SK-N-SH treated with all-trans-retinoic acid at 6 μM for 48 hours (cell line): ENCODE measurements around the gene SERPINE2.

ENCODE experiments used
- ARNTL ChIP-seq: fragments of 450-650 bp; formaldehyde crosslinking; IDR thresholded peaks from 2 replicates; pipeline ENCODE4 v1.5.0; 2020; ENCODE audit warnings: low read depth, mild to moderate bottlenecking, moderate library complexity, borderline replicate concordance
- BACH2 ChIP-seq: fragments of 250-450 bp; sonication (Bioruptor Pico); IDR thresholded peaks from 2 replicates; pipeline ENCODE4 v1.9.0; 2021; ENCODE audit warnings: mild to moderate bottlenecking, borderline replicate concordance
- CSDC2 ChIP-seq: fragments of 250-450 bp; sonication (Bioruptor Pico); IDR thresholded peaks from 2 replicates; pipeline ENCODE4 v1.5.0; 2020; ENCODE audit warnings: mild to moderate bottlenecking, moderate library complexity
- GLIS3 ChIP-seq: fragments of 250-450 bp; sonication (Bioruptor Pico); IDR thresholded peaks from 2 replicates; pipeline ENCODE4 v1.5.0; 2020; ENCODE audit warnings: mild to moderate bottlenecking, moderate library complexity
- ISL1 ChIP-seq: fragments of 250-450 bp; sonication (Bioruptor Pico); IDR thresholded peaks from 2 replicates; pipeline ENCODE4 v2.1.2; 2022; ENCODE audit warnings: mild to moderate bottlenecking, moderate library complexity
- OSR1 ChIP-seq: fragments of 250-450 bp; sonication (Bioruptor Pico); IDR thresholded peaks from 2 replicates; pipeline ENCODE4 v1.8.0; 2022; ENCODE audit warnings: moderate library complexity, mild to moderate bottlenecking, inconsistent platforms
- RARB ChIP-seq: fragments of 250-450 bp; sonication (Bioruptor Pico); IDR thresholded peaks from 2 replicates; pipeline ENCODE4 v1.8.0; 2021; ENCODE audit warnings: mild to moderate bottlenecking, moderate library complexity
- TCF4 ChIP-seq: fragments of 250-450 bp; sonication (Bioruptor Pico); IDR thresholded peaks from 2 replicates; pipeline ENCODE4 v1.8.0; 2021; ENCODE audit warnings: mild to moderate bottlenecking, moderate library complexity, borderline replicate concordance
- TOX ChIP-seq: fragments of 250-450 bp; sonication (Bioruptor Pico); IDR thresholded peaks from 2 replicates; pipeline ENCODE4 v1.8.0; 2021; ENCODE audit warnings: mild to moderate bottlenecking, moderate library complexity, borderline replicate concordance
- ZFP3 ChIP-seq: fragments of 250-450 bp; sonication (Bioruptor Pico); IDR thresholded peaks from 2 replicates; pipeline ENCODE4 v1.5.0; 2020; ENCODE audit warnings: mild to moderate bottlenecking, moderate library complexity
- ZNF70 ChIP-seq: fragments of 450-650 bp; formaldehyde crosslinking; IDR thresholded peaks from 2 replicates; pipeline ENCODE4 v1.5.0; 2020; ENCODE audit warnings: mild to moderate bottlenecking, moderate library complexity
- TF ChIP-seq, protein P1 (sequence below): fragments of 250-450 bp; sonication (Bioruptor Pico); IDR thresholded peaks from 2 replicates; pipeline ENCODE4 v1.5.1; 2020; ENCODE audit warnings: low read depth, mild to moderate bottlenecking, moderate library complexity
- TF ChIP-seq, protein P2 (sequence below): fragments of 250-450 bp; sonication (Bioruptor Pico); IDR thresholded peaks from 2 replicates; pipeline ENCODE4 v1.8.0; 2020; ENCODE audit warnings: mild to moderate bottlenecking, moderate library complexity, borderline replicate concordance
- TF ChIP-seq, protein P3 (sequence below): fragments of 250-450 bp; sonication (Bioruptor Pico); IDR thresholded peaks from 2 replicates; pipeline ENCODE4 v1.5.1; 2021; ENCODE audit warnings: mild to moderate bottlenecking, moderate library complexity

DNA sequence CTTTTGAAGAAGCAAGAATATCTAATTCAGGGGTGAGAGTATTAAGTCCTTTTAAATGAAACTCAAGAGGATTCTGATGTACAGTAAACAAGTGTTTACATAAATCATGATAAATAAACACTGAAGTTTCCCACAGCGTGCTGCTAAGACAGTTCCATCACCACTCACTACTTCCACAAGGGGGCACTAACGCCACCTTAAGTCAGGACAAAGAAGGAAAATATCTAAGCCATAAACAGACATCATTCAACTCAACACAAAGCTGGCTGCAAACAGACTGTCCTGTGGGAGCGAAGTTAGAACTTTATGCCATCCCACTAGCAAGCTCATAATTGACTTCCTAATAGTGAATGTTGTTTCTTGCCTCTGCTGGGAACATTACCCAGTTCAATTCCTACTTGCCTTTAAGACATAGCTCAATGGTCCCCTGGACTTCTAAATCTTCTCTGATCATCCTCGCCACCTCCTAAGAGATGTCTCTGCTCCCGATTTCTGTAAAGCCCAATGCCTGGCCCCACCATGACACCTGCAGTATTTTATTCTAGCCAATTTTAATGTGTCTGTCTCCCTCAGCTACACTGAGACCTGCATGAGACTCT, 45.4 kb downstream of the SERPINE2 start:
- no peak for TF ChIP-seq ZFP3 (CRISPR knock-in tag)
- TF ChIP-seq RARB = no peak
- no peak for TF ChIP-seq ISL1
- no peak for TF ChIP-seq ARNTL
- no peak for TF ChIP-seq BACH2 (CRISPR knock-in tag)
- TF ChIP-seq TCF4 (CRISPR knock-in tag) = no peak
- TF ChIP-seq ZNF70 = no peak
- TF ChIP-seq OSR1 = no peak
- no peak for TF ChIP-seq GLIS3
- TF ChIP-seq, protein P1, sequence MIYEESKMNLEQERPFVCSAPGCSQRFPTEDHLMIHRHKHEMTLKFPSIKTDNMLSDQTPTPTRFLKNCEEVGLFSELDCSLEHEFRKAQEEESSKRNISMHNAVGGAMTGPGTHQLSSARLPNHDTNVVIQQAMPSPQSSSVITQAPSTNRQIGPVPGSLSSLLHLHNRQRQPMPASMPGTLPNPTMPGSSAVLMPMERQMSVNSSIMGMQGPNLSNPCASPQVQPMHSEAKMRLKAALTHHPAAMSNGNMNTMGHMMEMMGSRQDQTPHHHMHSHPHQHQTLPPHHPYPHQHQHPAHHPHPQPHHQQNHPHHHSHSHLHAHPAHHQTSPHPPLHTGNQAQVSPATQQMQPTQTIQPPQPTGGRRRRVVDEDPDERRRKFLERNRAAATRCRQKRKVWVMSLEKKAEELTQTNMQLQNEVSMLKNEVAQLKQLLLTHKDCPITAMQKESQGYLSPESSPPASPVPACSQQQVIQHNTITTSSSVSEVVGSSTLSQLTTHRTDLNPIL (CRISPR knock-in tag) = no peak
- TF ChIP-seq TOX (CRISPR knock-in tag) = no peak
- no peak for TF ChIP-seq CSDC2 (CRISPR knock-in tag)
- TF ChIP-seq, protein P2, sequence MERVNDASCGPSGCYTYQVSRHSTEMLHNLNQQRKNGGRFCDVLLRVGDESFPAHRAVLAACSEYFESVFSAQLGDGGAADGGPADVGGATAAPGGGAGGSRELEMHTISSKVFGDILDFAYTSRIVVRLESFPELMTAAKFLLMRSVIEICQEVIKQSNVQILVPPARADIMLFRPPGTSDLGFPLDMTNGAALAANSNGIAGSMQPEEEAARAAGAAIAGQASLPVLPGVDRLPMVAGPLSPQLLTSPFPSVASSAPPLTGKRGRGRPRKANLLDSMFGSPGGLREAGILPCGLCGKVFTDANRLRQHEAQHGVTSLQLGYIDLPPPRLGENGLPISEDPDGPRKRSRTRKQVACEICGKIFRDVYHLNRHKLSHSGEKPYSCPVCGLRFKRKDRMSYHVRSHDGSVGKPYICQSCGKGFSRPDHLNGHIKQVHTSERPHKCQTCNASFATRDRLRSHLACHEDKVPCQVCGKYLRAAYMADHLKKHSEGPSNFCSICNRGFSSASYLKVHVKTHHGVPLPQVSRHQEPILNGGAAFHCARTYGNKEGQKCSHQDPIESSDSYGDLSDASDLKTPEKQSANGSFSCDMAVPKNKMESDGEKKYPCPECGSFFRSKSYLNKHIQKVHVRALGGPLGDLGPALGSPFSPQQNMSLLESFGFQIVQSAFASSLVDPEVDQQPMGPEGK (CRISPR knock-in tag) = no peak
- TF ChIP-seq, protein P3, sequence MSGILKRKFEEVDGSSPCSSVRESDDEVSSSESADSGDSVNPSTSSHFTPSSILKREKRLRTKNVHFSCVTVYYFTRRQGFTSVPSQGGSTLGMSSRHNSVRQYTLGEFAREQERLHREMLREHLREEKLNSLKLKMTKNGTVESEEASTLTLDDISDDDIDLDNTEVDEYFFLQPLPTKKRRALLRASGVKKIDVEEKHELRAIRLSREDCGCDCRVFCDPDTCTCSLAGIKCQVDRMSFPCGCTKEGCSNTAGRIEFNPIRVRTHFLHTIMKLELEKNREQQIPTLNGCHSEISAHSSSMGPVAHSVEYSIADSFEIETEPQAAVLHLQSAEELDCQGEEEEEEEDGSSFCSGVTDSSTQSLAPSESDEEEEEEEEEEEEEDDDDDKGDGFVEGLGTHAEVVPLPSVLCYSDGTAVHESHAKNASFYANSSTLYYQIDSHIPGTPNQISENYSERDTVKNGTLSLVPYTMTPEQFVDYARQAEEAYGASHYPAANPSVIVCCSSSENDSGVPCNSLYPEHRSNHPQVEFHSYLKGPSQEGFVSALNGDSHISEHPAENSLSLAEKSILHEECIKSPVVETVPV (CRISPR knock-in tag) = no peak
